HG02852 (cell line): ENCODE data around the gene MDFI.

Source experiments
- ATAC-seq: cut with Tn5 transposase; IDR thresholded peaks from one replicate; pipeline ENCODE4 v1.9.1; 2021; ENCODE audit warnings: mild to moderate bottlenecking, moderate library complexity; ENCODE audit not compliant: unreplicated experiment

MDFI gene

DNA sequence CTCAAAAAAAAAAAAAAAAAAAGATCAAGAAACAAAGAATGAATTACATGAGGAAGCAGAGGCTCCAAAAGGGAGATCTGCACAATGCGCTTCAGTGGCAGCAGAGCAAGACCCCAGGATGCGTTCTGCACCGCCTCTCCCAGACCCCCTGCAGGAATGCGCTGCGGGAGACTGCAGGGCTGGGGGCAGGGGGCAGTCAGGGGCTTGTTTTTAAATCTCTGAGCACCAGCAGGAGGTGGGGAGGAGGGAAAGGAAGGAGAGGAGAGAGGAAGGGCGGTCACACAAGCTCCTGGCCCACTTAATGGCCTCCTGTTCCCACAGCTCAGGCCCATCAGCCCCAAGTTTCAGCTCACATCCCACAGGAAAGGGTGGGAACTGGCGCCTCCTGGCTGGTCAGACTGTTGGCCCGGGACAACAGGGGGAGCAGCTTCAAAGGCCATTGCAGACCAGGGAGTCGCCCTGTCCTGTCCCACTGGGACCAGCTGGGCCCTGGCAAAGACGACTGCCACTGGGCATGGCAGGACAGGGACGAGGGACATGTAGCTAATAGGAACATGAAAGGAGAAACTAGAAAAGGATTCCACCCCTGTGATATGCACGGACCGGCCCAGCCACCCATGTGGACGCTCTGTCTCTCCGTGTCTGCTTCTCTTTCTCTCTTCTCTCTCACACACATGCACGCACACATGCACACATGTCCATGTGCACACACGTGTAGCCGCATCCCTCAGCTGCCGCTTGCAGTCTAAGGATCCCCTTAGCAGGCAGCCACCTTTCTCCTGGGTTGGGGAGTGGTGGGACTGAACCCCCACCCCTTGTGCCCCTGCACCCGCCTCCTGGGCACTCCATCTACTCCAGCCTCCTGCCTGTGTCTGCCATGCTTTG is 62.4 kb downstream of the MDFI start:
- ATAC-seq = no peak

DNA sequence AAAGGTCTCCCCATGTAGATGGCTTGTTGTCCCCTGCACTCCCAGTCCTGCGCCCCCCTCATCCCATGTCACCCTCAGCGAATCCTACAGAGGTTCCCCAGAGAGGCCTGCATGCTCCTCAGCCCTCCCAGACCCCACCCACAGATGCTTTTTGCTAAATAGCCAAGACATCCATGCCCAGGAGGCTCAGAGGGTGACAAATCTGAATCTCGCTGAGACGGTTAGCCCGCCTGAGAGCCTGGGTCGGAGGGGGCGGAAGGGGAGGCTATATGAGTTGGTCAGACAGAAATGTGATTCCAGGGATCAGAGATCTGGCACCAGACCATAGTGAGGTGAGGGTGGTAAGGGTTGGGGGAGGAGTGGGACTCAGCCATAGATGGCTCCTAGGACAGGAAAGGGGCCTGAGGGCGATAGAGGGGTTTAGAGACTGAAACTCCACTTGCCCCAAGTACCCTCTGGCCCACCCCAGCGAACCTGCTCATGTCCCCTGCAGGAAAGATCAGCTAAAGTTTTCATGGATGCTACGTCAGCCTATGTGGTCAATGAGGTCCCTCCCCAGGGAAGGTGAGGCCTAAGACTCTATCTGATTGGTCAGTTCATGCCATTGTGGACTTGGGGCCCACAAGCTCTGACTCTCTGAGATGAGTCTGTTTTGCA is 63.9 kb downstream of the MDFI start:
- ATAC-seq = no peak

GRCh38 chr6:41702771-41703494 is 64.7 kb downstream of the MDFI start:
- no peak for ATAC-seq
